Mucosa of gallbladder (tissue), 1 donor: ENCODE measurements around the gene FGF12. TPM values are rescaled to one million over a fixed set of nuclear protein-coding genes. Genes with fewer than 3 reads are reported as not detected.

Source experiments
- DNase-seq: peaks from one replicate; pipeline ENCODE4 v3.0.0-alpha.2; 2020; ENCODE audit warnings: low spot score
- total RNA-seq: library from RNA; stranded (reverse); gene quantifications from one replicate; pipeline ENCODE4 v1.2.1, GENCODE V29; 2021
- donor health status: DM: no; HTN: no; CAD: no.

The FGF12 gene
- total RNA-seq, 1 donor from 2014 or later: 1.4 TPM

DNA sequence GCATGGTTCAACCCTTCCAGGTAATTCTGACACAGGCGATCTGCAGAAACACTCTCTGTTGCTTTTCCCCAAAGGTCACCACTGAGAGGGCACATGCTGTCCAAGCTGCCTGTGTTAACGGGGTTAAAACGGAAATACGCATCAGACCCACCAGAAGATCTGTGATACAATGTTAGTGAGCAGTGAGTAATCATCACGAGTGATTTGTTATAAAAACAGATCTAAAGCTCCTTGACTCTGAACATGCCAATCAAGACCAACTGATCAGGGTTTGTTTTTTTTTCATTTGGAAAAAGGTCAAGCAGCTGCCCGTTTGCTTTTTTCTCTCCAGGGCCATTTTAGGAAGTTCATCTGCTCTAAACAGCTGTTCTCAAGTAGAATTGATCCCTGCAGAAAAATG lies 43.2 kb downstream of the FGF12 start:
- no peak for DNase-seq

DNA sequence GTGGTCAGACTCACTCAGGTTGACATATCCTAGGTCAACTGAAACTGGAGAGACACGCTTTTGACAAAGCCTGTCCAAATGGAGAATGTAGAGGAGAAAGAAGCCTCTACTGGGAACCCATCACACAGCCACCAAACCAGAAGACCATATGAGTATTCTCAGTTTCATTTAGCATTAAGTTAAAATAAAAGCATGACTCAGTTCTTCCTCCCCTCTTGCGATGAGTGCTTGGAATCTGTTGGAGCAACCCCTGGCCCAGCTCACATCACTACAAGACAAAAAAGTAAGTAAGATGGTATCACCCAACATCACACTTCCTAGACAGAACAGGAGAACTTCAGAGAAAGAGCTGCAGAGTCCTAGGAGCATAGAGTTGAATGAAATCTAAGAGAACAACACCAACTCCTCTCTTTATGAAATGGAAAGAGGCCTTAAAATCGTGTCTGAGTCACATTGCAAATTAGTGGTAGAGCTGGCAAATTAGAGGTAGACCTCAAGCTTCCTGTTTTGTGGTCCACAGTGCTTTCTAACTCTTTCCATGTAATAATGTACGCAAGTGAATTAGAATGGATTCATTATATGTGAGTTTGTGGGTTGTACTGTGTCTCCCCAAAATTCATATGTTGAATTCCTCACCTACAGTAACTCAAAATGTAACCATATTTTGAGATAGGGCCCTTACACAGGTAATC lies 51.2 kb downstream of the FGF12 start:
- DNase-seq: no peak

DNA sequence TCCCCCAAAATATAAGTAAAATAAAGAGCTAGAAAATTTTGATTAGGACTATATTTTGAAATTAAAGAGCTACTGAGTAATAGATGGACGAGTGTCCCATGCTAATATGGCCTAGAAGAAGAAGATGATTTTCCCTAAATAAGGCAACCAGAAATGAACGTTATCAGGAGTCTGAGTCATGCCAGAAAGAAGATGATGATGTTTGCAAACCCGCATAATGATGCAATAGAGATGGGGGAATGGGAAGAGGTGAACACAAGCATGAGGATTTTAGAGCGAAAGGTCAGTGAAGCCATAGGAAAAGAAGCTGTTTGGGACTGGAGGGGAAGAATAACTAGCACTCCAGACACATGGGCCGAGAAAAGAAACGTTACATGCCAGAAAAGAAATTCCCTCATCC lies 71.7 kb downstream of the FGF12 start:
- DNase-seq: no peak

DNA sequence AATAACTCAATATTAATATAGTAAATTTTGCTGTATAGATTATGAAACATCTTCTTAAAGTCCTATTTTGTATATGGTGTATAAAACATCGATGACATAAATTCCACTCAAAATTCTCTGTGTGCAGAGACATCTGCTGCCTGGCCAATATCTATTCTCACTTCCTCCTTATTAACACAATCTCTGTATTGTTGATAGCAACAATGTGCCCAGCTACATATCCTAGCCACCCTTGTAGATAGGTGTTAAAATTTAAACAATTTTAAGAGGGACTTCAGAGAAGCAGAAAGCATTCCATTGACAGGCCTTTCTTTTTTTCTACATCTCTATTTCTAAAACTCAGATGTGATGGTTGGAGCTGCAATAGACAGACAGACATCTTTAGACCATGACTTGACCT lies 72.3 kb downstream of the FGF12 start:
- DNase-seq: no peak

DNA sequence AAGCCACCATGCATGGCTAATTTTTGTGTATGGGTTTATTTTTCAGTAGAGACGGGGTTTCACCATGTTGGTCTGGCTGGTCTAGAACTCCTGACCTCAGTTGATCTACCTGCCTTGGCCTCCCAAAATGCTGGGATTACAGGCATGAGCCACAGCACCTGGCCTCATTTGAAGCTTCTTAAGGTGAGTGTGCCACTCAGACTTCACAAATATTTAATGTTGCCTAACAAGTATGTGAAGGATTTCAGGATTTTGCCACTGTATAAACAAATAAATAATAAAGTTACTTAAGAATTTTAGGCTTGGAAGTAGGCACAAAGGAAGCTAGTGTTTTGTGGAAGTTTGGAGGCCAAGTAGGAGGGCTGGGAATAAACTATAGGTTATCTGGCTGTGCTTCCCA lies 73.5 kb downstream of the FGF12 start:
- no peak for DNase-seq

DNA sequence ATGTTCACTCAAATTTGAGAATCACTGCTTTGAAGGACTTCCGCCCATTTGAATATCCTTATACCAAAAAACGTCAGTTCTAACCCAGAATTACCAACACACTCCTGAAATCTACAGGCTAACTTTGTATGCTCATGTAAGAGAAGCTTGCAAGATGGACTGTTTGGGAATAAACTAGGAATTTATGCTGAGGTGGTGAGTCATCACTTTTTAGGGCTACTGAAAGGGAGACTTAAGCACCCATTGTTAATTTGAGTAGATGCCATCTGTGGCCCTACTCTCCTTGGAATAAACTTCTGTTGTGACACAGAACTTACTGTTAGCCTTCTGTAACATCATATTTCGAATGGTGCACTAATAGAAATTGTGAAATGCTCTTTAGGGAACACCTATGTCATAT lies 74.6 kb downstream of the FGF12 start:
- no peak for DNase-seq

DNA sequence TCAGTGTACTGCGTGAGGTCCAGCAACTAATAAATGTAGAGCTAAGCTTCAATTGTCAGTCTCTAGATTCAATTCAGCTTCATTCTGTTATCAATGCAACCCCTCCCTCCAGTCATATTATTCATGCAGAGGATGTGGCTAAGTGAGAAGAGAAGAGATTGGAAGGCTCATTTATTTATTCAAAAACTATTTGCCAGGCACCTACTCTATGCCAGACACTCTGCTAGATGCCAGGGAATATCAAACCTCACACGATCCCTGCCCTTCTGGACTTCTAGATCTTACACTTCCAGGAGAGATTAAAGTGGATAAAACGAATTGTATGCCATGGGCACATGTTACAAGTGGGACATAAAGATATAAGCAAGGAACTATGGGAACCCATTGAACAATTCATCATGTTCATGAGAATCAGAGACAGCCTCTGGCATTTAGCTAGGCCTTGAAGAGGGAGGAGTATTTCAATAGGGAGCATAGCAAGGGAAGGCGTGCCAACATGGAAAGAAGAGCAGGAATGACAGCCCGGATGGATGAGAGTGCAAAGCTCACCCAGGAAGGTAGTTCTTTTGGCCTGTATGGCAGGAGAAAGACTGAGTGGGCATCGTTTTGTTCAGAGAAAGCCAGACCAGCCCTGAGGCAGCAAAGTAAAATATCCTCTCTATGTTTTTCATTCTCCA lies 75.4 kb downstream of the FGF12 start:
- DNase-seq: no peak

DNA sequence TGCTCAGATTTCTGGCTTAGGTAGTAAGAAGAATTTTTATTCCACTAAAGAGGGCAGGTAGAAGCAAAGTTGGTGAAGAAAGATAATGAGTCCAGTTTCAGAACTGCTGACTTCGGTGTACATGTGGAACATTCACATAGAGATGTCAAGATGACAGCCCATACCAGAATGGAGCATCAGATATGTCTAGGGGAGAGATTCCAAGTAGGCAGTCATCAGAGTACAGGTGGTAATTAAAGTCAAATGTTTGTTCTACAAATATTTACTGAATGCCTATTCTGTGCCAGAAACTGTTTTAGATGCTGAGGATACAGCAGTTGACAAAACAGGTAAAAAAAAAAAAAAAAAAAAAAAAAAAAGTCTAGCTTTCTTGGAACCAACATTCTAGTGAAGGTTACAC lies 81.9 kb downstream of the FGF12 start:
- DNase-seq: no peak

DNA sequence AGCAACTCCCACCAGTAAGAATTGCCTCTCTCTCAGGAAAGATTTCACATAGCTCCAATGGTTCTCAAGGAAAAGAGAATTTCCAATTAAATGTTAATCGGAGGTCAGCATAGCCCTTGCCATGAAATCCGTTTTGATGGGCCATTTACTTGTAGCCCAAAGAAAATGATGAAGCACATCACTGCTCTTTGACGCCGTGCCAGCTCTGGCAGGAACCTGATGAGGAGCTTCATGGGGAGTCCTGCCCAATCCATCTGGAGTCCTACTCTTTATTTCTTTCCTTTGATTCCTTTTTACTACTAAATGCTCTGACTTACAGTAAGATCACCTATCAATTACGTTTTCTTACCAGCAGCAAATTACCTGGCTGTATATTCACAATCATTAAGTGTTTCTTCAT lies 84.7 kb downstream of the FGF12 start:
- no peak for DNase-seq

DNA sequence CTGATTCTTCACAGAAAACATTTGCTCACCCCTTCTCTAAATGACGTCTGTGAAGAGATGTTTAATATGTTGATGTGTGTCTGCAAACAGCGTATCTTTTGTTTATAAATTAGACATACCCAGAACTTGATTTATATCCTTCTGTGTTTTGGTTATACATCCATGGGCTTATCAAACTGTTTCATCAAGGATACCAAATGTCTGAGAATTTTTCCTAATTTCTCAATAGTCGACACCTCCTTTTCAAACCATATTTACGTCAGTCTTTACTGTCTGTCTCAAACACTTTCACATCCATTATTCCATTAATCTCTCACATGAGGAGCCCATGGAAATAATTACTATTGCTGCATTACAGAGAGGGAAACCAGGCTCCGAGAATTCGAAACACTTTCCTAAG lies 85.4 kb downstream of the FGF12 start:
- DNase-seq: no peak

DNA sequence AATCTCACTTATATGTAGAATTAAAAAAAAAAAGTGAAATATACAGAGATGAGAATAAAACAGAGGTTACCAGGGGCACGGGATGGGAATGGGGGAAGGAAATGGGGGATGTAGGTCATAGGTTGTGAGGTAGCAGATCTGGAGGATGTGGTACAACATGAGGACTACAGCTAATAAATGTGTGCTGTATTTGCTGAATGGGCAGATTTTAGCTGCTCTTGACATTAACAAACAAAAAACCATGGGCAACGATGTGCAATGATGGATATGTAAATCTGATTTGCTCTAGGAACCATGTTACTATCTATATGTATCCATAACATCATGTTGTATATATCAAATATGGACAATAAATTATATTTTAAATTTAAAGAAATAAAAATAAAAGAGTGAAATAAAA lies 87.4 kb downstream of the FGF12 start:
- DNase-seq: no peak

DNA sequence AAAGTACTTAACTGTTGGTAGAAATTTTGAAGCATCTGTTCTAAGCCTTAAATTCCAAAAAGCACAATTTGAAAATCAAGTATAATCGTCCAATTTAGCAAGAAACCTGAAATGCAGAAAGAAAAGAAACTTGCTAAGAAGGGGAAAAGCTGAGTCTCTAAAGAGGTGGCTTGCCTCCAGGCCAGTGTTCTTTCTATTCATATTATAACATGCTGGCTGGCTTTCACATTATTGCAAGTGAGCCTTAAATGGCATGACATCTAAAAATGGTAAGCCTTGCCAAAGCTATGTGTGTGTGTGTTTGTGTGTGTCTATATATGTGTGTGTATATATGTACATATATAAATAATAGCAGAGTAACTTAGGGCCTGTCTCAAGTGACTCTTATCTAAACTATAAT lies 89.5 kb downstream of the FGF12 start:
- no peak for DNase-seq

DNA sequence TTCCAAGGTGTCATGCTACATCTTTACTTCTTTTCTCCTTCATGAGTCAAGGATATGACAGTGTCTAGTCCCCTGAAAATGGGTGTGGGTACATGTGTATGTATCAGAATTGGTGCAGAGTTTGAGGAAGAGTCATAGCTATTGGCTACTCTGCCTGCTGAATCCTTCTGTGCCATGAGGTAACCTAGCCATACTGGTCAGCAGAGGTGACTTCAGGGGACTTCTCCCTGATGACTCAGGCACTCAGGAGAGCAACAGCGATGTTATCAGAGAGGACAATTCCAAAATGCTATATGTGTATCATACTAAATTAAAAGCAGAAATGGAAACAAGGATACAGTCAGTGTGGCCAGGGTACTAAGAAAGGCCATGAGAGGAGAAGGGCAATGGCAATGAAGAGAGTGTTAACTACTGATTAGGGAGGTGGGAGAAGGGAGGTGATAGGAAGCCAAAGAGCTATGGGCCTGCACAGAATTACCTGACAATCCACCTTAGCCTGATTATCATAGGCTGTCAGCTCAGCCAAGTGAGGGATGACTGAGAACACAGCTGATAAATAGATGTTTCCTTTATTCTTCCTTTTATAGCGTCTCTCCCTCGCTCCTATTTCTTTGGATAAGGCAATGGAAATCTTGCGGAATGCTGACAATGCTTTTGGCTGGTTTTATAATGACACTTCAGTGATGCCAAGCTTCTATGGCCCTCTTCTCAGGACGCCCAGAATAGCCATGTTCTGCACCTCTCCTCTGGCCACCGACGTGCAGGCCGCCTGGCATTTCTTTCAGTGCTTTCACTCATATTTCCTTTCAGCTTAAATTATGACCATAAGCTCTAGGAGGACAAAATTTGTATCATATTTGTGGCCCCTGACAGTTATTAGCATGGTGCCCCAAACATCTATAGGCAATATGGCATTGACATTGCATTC lies 90.6 kb downstream of the FGF12 start:
- no peak for DNase-seq

DNA sequence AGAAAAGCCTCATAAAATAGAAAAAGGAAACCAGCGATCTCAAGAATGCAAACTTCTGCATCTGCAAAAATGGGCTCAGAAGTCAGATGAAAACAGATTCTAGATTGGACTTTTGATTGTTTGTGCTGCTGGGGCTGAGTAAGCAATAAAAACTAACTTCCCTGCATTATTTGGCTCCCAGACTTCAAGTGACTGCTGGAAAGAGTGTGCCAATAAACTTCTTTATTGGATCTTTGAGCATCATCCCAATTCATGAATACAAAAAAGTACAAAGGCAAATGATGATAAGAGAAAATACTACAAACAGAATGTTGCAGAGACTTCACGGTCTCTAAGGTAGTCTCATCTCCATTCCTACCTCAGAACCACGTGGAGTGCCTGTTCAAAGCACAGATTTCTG lies 97.9 kb downstream of the FGF12 start:
- no peak for DNase-seq

DNA sequence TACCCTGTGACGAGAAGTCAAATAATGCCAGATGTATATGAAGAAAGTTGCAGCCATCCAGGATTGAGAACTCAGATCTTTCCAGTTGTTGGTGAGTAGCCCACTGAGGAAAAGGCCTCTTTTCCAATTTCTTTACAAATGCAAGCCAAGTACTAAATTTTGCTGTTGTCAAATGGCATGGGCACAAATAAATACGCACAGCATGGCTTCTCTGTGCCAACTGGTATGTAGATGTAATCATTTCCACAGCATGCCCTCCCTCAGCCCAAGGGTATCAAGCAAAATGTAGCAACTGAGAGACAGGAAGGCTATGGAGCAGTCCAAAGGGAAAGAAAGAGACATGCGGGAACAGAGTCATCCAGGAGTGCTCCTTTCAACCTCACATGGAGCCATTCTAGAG lies 105.4 kb downstream of the FGF12 start:
- no peak for DNase-seq

DNA sequence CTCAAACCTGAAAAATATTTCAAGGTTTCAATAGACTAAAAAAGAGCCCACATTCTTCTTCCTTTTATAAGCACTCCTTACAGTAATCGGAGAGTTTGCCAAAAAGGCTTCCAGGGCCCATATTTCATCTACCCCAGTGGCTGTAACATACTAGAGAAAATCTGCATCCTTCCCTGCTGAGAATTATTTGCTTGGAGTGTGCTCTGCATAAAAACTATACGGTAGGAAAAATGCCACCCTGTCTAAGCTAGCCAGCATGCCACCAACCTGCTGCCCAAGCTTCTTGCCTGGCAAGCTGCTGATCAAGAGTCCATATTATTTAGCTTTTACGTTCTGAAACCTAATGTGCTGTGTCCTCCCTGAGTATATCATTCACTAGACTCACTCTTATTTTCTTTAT lies 107.1 kb downstream of the FGF12 start:
- no peak for DNase-seq

DNA sequence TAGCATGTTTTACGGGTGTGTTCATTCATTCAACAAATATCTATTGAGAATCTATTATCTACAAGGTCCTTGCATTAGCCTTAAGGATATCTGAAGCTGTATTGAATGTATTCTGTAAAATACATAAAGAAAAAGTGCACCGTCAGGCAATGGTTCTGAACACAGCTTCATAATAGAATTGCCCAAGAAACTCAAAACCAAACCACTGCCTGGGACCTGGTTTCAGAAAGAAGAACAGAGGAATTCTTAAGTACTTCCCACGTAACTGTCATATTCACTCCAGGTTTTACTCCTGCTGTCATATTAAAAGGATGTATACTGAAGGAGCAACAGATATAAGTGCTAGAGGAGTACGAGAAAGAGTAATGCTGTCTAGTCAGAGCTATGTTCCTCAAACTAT lies 115.9 kb downstream of the FGF12 start:
- DNase-seq: no peak

DNA sequence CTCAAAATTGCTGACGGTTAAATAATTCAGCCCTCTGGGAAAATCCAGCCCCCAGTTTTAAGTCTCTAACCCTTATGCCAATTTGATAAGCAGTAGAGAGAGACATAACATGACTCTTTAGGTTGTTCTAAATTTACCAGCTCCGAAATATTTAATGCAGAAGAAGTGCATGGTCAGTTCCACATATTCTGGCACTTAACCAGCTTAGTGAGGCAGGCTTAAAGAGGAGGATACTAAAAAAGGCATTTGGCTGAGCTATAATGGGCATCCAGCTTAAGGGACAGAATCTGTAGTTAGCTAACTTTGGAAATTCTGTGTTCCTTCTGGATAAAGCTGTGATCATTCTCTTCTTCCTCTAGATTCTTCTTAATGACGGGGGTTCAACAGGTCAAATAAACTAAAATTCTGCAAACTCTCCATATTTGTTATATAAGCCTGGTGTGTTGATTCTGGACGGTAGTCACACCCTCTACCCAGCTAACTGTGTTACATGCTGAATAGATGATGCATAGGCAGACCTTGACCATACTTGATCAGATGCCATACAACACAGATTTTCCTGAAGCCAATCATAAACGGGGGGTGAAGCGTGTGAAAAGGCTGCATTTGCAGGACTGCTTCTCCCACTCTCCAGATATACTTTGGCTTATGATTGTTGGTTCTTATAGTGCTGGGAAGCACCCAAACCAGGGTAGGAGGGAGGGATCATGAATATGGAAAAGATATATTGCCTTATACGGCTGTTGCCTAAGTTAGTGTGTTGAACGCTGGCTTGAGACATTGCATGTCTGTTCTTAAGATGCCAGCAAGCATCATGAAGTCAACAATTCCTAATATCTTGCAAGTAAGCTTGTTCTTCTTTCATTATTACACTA lies 118.4 kb downstream of the FGF12 start:
- no peak for DNase-seq

DNA sequence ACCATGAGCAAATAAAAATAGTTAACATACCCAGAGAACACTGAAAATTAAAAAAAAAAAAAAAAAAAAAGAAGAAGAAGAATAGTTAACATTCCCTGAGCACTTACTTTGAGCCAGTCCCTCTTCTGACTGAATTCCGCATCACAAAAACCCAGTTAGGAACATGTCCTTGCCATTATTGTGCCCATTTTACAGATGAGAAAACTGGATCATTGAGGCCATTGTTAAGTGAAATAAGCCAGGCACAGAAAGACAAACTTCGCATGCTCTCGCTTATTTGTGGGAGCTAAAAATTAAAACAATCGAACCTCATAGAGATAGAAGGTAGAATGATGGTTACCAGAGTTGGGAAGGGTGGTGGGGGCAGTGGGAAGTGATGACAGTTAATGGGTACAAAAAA lies 119.5 kb downstream of the FGF12 start:
- no peak for DNase-seq

DNA sequence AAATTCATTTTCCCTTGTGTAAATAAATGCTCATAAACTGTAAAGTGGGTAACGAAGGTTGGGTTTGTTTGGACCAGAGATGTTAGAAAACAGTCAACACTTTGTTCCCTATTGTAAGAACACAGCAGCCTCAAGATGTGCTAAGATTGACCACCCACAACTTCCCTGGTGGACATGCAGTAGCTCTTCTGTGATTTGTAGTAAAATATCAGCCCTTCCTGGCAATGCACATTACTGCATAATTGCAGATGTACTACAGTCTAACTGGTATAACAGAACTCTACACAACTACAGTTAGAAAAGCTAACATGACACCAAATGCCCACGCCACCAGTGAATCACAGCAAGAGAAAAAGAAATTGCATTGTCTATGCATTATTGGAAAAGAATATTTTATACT lies 129.4 kb downstream of the FGF12 start:
- no peak for DNase-seq

DNA sequence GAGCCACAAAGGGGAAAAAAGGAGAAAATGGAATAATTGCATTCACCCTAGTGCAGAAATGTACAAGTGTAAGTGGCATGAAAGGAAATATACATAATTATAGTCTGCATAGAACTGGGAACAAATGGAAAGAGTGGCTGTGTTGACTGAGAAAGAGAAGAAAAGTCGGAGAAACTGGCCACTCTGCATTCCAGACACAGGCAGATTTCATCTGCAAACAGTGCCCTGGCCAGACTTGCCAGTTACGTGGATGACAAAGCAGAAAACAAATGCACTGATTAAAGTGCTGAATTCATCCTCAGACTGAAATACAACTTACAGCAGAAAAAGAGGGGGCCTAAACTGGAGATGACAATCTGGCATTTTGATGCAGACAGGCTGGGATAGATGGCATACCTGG lies 129.8 kb downstream of the FGF12 start:
- DNase-seq: no peak

DNA sequence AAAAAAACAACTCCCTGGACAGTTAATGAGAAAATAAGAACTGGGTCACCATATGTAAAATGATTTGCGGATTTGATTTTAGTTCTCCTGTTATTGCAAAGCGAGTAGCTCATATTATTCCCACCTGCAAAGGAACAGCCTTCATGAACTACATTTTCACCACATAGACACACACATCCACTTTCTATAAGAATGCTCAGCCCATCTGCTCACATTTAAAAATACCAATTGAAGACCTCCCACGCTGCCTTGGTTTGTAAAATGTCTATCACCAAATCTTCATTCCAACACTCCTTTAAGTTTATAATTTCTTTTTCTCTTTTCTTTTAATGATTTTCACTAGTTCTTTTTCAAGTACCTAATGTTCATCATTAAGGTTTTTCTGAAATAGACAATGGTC lies 148.6 kb downstream of the FGF12 start:
- DNase-seq: no peak
